Upper lobe of right lung (tissue), 1 donor: ENCODE data around the gene PRKN. TPM values are rescaled to one million over a fixed set of nuclear protein-coding genes. Genes with fewer than 3 reads are reported as not detected.
A peak's percentile ranks its signal among the peaks of the same experiment; 100 is the strongest.

Experiments used
- ATAC-seq: fragments of 200-7000 bp; cut with Tn5 transposase; one replicate; pipeline ENCODE4 v1.9.1; 2020; ENCODE audit warnings: mild to moderate bottlenecking, moderate library complexity
- DNase-seq: peaks from one replicate; pipeline ENCODE4 v3.0.0-alpha.2; 2020
- H3K27ac ChIP-seq: fragments of 200-600 bp; one replicate; pipeline ENCODE4 v1.8.0; 2022
- H3K27me3 ChIP-seq: fragments of 200-600 bp; one replicate; pipeline ENCODE4 v1.8.0; 2022; ENCODE audit warnings: mild to moderate bottlenecking
- H3K36me3 ChIP-seq: fragments of 200-600 bp; one replicate; pipeline ENCODE4 v1.8.0; 2022
- H3K4me1 ChIP-seq: fragments of 200-600 bp; one replicate; pipeline ENCODE4 v1.8.0; 2022
- H3K4me3 ChIP-seq: fragments of 200-600 bp; one replicate; pipeline ENCODE4 v1.8.0; 2022; ENCODE audit warnings: mild to moderate bottlenecking
- H3K9me3 ChIP-seq: fragments of 200-600 bp; one replicate; pipeline ENCODE4 v1.8.0; 2022
- CTCF ChIP-seq: fragments of 200-600 bp; IDR thresholded peaks from one replicate; pipeline ENCODE4 v1.8.0; 2022; ENCODE audit warnings: antibody characterized with exemption
- intact Hi-C: fragments of 100-400 bp; cut with DNase I; formaldehyde crosslinking; loops from one replicate; pipeline ENCODE4 v1.11.0; 2022
- total RNA-seq: library from RNA; stranded (reverse); fragmentation: NEBNext Ultra II Directional; extraction: Animal tissue kit (Norgen Biotek cat#: 25700); gene quantifications from one replicate; pipeline ENCODE4 v1.2.1, GENCODE V29; 2021
- donor health status: DM: no; HTN: yes; CAD: no; lungs with severe emphysema.

PRKN gene
- total RNA-seq, 1 donor from 2014 or later: 2.7 TPM

DNA sequence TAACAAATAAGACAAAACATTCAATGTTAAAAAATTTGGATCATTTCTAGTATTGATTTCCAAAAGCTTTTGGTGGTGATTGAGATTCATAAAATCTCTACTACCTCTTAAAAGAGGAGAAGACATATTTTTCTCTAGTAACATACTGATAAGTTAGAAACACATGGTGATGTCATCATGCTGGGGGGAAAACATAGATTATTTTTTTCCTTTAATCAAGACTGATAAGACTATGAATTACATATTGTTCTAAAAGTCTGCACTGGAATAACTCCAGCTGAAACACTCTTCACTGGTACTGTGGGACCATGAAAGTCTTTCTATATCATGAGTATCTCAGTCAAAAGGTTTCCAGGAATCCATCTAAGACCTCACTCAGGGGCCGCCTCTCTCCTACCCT is 515.8 kb downstream of the PRKN start:
- no peaks in the 10 kb centered on the region for H3K27me3 ChIP-seq
- no peak overlapping the region for H3K4me3 ChIP-seq
- intact Hi-C loops: no loop called here
- DNase-seq (no peak), ATAC-seq (no peak)
- H3K9me3 ChIP-seq: no peaks in the 10 kb centered on the region
- no peaks in the 10 kb centered on the region for H3K36me3 ChIP-seq
- no peak for TF ChIP-seq CTCF
- no peaks in the 10 kb centered on the region for H3K4me1 ChIP-seq
- no peak overlapping the region for H3K27ac ChIP-seq

- Histone ChIP-seq H3K27ac (no peak overlapping the region), H3K9me3 (no peaks in the 10 kb centered on the region), H3K4me1 (no peaks in the 10 kb centered on the region), H3K27me3 (no peaks in the 10 kb centered on the region), H3K36me3 (no peaks in the 10 kb centered on the region), H3K4me3 (no peak overlapping the region)
- no peak for TF ChIP-seq CTCF
- intact Hi-C loops: no loop called here
- no peak for DNase-seq
- ATAC-seq: no peak
These were observed 516.5 kb downstream of the PRKN start for GRCh38 chr6:162211022-162211421.

- ATAC-seq: peak; percentile 76
These were observed 524.3 kb downstream of the PRKN start for GRCh38 chr6:162203287-162203686.

GRCh38 chr6:162200945-162201690 is 526.4 kb downstream of the PRKN start:
- DNase-seq (no peak), ATAC-seq (no peak)
- H3K4me3 ChIP-seq: no peak overlapping the region
- no peaks in the 10 kb centered on the region for H3K9me3 ChIP-seq
- no peaks in the 10 kb centered on the region for H3K27me3 ChIP-seq
- intact Hi-C loops: no loop called here
- H3K4me1 ChIP-seq: peaks cover 11% of the 10 kb centered on the region
- no peak for TF ChIP-seq CTCF
- H3K36me3 ChIP-seq: no peaks in the 10 kb centered on the region
- H3K27ac ChIP-seq: no peak overlapping the region

More at GRCh38 chr6:162203287-162203686, 524.3 kb downstream of the PRKN start:
- Histone ChIP-seq H3K27me3 (no peaks in the 10 kb centered on the region), H3K9me3 (no peaks in the 10 kb centered on the region), H3K36me3 (no peaks in the 10 kb centered on the region), H3K4me1 (peaks cover 11% of the 10 kb centered on the region), H3K4me3 (no peak overlapping the region), H3K27ac (no peak overlapping the region)
- intact Hi-C loops: no loop called here
- TF ChIP-seq CTCF: no peak
- DNase-seq: no peak

DNA sequence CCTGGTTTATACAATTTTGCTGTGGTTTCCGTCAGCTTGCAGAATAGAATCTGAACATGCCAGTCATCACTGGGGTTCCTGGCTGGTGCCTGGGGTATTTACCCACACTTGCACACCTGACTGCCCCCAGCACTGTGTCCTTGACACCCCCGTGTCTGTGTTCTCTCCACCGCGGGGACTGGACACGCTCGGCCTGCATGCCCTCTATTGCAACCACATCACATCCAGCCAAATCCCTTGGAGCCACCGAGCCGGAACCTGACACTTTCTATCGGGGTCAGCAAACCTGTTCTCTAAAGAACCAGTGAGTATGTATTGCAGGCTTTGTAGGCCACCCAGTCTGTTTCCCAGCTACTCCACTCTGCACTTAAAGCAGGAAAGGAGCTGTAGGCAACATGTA is 527.5 kb downstream of the PRKN start:
- intact Hi-C loops: no loop called here
- DNase-seq: no peak
- H3K4me3 ChIP-seq: no peak overlapping the region

More for the DNA sequence above, 527.5 kb downstream of the PRKN start:
- no peak for TF ChIP-seq CTCF
- Histone ChIP-seq H3K27me3 (no peaks in the 10 kb centered on the region), H3K9me3 (no peaks in the 10 kb centered on the region), H3K36me3 (no peaks in the 10 kb centered on the region), H3K27ac (no peak overlapping the region), H3K4me1 (peaks cover 11% of the 10 kb centered on the region)
- no peak for ATAC-seq
